HG02610 (cell line): ENCODE results near the gene MINDY4.
"Not testable (repeated sequence)": the region's sequence is repeated elsewhere in the genome, so short reads cannot be mapped to it uniquely, and the experiment has no call there.

Experiments
- ATAC-seq: cut with Tn5 transposase; IDR thresholded peaks from one replicate; pipeline ENCODE4 v1.9.1; 2021; ENCODE audit warnings: mild to moderate bottlenecking, moderate library complexity; ENCODE audit not compliant: unreplicated experiment

The MINDY4 gene

DNA sequence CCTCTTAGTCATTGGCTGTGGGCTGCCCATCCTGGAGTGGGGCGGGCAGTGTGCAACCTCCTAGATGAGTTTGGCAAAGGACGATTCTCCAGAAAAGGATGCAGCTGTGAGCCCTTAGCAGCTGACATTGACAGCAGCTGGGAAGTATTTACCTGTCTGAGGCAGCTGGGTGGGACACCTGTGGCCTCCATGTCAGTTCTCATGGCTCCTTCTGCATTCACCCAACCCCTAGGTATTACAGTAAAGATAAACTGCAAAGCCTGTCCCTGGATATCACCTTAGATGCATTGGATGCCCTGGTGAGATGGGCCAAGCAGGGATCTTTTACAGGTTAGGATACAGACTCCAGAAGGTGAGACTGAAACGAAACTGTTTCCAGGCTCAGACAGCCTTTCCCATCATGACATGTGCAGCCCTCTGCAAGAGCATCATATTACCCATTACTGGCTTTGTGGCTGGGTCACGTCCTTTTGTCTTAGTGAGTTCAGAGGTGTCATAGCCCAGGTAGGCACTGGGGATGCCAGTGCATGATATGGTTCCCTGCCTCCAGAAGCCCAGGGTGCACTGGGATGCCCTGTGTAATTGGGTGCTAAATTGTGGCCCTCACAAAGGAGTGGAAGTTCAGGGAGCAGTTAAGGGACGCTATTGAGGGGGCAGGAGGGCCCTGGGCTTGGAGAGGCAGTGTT, 28.9 kb downstream of the MINDY4 start:
- ATAC-seq: no peak

DNA sequence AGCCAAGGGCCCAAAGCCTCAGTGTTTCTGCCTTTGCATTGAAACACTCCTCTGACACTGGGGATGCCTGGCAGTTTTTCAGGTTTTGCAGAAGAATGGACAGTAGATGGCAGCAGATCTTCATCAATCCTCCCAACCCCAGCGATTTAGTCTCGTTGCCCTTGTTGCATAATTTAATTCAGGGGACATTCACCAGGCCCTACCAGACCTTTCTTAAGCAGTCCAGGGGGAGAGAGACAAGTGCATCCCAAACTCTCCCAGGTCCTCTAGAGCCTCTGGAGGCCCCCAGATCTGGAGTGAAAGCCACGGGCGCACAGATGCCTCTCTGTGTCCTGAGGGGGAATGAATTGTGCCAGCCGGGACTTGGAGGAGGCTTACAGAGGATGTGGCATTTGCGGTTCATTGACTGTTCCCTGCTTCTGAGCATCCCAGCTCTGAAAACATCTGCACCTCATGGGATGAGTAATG, 29.6 kb downstream of the MINDY4 start:
- ATAC-seq: peak; percentile 22

DNA sequence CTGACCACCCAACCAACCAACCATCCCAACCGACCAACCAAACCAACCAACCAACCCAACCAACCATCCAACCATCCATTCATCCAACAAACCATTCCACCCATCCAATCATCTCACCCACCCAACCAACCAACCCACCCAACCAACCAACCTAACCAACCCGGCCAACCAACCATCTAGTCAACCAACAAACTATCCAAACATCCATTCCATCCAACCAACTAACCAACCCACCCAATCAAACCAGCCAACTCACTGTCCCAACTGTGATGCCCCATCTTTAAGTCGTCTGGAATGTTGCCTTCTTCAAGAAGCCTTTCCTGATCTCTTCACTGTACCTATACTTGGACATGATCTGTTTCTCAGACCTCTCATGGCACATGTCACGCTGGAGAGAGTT, 31.6 kb downstream of the MINDY4 start:
- ATAC-seq: no peak

DNA sequence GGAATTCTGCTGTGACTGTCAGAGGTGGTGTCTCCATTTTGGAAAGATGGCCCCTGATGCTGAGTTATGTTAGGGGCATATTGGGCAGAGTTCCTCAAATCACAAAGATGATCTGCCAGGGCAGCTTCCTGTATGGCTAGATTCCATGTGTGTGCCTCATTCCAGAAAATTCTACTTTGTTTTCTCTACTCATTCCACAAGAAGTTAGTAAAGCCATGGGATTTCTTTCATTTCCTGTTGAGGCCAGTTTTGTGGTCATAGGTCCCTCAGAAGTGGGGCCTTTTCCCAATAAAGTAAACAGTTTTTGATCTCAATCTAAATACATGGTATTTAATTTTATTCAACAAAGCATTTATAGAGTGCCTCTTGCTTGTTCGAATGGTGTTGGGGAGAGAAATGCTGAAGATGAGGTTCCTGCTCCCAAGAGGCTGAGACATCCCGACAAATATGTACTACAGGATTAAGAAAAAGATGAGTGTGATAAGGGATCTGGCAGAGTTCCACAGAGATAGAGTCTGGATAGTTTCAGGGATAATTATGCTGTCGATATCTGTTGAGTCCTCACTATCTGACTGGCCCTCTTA, 33.0 kb downstream of the MINDY4 start:
- no peak for ATAC-seq

DNA sequence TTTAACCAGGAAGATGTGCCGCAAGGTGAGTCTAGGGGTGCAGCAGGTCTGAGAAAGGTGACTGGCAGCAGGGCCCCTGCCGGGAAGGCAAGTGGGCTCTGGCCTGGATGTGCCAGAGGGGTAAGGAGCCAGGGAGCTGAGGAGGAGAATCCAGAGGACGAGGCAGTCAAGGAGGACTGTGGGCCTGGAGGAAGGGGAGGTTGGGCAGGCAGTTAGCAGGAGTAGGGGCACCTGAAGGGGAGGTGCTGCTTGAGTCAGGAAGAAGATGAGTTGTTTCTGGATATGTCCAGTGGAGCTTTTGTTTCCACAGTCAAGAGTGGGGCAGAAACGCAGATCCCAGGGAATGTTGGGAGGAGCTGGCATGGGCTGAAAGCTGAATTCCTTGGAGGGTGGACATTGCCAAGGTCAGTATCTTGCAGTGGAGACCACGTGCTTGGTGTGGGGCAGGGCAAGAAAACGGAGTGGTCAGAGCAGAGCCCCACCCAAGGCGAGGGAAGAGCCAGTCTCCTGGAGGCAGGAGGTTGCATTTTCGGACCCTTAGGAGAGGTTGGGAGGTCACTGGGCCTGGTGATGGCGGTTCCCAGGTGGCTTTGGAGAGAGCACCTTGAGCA, 34.0 kb downstream of the MINDY4 start:
- ATAC-seq: no peak

DNA sequence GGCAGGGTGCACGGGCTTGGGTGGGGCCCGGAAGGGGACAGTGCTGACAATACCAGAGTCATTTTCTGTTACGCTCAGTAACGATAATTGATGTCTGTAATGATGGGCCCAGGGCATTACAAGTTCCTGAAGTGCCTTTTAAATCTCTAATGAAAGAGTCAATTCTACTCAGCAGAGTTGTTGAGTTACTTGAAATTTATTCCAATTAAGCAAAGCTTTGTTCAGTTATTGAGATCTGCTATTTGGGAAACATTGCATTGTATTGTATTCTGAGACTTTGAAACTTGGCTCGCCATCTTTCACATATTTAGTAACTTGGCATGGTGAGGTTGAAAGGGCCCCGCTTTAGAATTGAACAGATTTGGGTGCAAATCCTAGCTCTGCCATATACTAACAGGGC, 34.7 kb downstream of the MINDY4 start:
- no peak for ATAC-seq

DNA sequence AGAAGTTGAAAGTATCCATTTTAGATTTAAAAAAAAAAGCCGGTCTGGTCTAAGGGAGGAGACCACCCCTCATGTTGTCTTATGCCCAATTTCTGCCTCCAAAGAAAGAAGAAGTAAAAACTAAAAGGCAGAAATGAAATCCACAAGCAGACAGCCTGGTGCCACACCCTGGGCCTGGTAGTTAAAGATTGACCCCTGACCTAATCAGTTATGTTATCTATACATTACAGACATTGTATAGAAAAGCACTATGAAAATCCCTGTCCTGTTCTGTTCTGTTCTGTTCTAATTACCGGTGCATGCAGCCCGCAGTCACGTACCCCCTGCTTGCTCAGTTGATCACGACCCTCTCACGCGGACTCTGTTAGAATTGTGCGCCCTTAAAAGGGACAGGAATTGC, 36.3 kb downstream of the MINDY4 start:
- ATAC-seq: not testable (repeated sequence)

DNA sequence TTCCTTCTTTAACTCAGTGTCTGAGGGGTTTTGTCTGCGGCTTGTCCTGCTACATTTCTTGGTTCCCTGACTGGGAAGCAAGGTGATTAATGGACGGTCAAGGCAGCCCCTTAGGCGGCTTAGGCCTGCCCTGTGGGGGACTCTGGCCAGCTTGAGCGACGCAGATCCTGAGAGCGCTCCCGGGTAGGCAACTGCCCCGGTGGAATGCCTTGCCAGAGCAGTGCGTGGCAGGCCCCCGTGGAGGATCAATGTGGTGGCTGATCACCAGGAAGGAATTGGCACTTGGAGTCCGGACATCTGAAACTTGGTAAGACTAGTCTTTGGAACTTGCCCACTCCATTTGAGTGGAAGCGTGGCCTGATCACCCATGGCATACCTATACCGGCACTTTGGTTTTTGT, 36.7 kb downstream of the MINDY4 start:
- ATAC-seq: not testable (repeated sequence)

DNA sequence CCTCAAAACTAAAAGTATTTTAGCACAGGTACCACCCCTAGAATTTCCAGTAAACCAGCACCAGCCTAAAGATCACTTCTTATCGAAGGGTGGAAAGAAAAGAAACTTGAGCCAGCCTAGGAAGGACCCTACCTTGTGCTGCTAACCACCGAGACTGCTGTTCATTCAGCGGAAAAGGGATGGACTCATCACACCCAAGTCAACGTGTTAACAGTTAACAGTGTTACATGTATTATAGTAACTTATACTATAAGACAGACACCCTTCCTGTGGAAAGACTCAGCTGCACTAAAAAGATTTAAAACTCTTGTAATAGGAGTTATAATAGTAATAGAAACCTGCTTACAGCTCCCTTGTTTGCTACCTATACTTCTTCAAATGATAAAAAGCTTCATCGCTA, 39.8 kb downstream of the MINDY4 start:
- ATAC-seq: no peak

DNA sequence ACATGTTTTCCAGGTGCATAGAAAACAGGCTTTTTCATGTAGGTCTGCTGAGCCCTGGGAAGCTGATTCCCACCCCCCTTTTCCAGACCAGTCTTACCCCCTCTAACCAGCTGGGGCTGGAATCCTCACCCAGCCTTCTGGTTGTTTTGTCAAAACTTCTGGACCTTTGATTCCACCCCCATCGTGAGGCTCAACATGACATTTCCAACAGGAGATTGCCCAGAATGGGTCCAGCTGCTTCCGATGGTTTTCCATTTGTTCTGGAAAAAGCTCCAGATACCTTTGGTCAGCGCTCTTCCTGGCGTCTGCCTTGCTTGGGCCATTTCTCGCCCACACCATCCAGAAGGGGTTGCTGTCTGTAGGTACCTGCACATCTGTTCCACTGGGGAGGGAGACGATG, 41.5 kb downstream of the MINDY4 start:
- ATAC-seq: no peak

DNA sequence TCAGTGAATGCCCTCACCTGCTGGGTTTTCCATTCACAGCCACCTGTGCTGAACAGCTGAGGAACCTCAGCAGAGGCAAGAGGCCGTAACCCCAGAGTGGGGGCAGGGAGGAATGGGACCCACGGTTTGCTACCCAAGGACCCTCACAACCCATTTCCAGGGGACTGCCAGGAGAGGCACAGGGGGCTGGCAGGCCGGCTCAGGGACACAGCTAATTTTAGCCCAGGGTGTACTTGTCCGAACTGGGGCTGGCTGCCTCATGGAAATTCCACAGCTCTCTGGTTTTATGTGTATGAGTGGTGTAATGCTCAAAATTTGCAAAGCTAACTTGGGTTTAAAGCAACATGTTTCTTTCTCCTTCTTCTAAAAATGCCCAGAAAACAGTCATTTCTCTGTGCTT, 42.2 kb downstream of the MINDY4 start:
- ATAC-seq: no peak

DNA sequence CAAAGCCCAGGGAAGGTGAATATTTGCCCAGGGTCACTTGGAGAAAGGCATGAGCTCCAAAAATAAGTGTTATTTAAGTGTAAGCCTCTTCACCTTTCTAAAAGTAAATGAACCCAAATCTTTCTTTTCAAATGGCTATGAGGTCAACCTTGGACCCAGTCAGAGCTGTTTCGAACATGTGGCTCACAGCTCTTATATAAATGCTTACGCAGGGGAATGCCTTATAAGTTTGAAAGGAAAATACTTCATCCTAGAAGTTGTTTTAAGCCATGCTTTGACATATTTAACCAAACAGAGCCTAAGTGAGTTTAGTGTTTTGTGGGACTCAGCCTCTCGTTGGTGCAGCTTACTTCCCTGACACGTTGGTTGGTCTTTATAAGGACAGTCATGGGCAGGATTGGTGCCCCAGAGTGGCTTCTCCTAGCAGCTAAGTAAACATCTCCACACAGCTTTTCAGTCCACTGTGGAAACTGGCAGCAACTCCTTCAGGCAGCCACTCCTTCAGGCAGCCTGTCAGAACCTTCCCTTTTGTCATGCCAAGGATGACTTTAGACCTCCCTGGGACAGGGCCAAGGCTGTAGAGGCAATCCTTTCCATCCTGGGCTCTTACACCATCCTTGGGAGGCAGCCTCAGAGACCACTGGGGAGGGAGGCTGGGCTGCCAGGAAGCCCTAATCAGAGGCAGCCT, 43.6 kb downstream of the MINDY4 start:
- ATAC-seq: no peak

DNA sequence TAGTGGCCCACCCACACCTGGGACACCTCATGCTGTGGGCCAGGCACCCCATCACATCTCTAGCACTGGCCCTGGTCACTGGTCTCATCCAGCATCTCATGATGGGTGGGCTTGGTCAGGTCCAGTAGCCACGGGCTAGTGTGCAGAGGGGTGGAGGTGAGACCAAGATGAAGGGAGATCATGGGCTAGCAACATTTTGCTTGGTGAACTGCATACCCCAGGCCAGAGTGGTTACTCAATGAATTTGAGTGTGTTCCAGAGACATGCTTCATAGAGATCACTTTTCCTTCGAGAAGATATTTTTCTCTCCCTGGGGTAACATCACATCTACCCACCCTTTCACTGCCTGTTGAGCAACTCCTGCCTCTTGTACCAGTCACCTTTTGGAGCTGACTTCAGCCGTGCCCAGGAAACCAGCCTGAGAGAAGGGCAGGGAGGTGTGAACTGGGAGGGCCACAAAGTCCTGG, 44.2 kb downstream of the MINDY4 start:
- no peak for ATAC-seq

DNA sequence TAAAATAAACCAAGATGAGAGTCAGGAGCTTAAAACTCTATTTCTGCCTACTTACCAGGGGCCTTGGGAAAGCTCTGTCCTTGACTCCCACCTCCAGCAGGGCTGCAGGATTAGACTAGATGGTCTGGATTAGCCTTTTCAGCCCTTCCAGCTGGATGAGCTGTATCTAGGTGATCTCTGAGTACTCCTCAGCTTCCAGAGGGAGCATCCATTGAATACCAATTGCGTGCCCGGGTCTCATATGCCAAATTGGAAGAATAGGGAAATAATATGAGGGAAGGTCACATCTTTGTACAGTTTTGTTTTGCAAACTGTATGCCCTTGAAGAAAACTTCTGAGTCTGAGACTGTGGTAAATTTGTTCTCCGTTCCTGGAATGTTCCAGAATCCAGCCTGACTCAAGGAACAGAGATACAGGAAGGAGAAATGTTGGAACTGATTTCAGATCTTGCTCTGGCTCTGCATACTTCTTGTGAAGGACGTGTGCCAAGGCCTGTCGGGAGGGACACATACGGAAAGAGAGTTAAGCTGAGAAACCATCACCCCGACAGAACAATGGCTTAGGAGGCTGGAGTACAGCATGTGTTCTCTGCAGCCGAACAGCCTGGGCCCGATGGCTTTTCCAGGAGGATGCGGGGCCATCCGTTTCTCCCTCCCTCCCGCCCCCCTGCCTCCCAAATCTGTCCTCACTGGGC, 44.9 kb downstream of the MINDY4 start:
- no peak for ATAC-seq

DNA sequence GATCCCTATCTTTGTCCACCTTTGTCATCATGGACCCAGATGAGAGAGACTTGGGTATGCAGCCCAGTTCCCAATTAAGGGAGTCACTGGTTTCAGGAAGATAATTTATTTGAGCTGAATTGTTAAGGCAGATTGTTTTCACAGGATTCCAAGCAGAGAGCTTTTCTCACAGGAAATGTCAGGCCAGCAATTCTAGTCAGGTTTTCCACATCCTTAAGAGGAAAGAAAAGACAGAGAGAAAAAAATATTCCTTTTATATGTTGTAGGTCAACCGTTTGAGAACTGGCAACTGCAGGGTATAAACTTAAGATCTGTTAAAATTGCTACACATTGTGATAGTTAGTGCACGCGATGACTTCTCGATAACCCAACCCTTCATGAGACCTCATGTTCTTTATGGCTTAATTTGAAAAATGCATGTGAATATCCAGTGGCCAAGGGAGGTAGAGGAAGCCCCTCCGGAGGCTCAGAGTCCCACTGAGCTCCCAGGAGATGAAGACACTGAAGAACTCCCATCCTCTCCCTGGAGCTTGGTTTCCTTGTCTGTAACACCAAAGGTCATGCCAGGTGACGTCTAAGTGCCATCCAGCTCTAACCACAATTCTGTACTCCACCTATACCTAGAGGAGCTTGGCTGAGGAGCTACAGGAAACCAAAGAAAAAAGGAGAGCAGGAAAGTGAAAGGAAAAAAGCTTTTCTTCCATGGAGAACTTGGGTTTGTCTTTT, 45.6 kb downstream of the MINDY4 start:
- ATAC-seq: no peak

DNA sequence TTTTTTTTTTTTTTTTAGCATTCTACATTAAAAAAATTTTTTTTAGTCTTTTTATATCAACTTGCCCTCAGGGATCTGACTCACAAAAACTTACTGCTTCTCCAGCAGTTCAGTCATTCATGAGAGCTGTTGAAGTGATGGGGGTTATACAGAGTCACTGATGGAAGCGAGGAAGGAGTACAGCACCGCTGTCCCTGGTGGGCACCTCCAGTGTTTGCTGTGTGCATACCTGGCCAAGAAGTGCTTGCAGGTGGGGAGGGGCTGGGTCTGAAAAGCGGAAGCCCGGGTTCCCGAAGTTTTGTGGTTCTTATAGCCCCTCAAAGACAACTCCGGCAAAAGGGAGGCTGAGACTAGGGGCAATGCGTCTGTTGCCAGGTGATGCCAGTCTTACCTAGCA, 46.2 kb downstream of the MINDY4 start:
- no peak for ATAC-seq

DNA sequence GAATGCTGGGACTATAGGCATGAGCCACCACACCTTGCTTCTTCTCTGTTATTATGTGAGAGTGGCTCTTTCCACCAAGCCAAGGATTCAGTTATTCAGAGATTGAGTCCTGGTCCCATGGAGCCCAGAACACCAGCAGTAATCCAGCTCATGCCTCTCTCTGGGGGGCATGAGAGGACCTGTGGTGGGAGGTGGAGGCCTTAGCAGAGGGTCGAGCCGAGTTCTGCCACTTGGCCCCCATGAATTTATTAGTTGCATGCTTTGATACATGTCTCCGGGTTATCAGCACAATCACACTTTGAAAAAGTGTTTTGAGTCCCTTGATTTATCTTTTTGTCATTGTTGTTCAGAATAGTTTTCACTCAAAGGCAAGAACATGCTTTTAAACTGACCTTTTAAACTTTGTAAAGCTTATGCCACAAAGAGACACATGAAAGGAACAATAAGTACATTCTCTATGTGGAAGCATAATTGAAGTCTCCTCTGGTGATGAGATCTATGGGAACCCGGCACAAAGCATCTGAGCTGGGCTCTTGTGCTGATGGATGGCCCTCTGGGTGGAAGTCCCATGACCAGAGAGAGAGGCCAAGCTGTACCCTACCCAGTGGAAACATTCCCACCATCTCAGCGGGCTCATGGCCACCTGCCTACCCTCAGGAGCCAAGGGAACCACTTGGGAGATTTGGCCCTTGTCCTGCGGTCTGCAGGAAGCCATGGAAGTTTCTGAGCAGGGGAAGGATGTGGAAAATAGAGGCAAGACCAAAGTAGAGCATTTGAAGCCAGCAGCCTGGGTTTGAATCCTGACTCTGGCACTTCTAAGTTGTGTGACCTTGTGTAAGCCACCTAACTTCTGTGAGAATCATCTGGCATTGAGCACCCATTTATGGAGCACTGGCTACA, 53.9 kb downstream of the MINDY4 start:
- no peak for ATAC-seq

DNA sequence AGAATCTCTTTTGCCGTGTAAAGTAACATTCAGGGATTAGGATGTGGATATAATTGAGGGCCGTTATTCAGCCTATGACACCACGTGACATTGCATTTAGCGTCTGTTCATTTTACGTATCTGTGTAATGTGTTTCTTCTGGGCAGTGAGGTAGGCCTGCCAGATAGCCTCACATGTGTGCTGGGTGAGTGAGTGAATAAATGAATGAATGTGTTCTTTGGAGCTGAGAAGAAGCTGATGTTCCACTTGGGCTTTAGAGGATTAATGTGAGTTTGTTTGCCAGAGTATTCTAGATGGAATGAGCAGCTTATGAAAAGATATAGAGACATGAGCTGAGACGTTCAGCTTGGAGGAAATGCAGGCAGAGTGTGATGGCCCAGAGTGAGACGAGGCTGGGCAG, 55.0 kb downstream of the MINDY4 start:
- ATAC-seq: no peak

DNA sequence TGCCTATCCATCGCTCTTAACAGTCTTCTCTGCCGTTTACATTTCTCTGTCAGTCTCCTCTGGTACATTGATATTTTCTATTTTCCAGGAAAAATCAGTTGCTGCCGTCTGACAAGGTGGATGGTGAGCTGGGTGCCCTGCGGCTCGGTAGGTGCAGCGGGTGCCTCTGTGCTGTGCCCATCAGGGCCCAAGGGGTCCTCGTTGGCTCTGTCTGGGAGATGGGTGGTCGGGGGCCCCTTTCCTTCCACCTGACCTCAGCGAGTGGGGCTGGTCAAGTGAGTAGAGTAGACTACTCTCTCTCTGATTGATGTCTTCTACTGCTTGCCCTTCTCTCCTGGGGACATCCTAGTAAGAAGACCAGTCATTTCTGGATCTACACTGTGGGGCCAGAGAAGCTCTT, 57.4 kb downstream of the MINDY4 start:
- no peak for ATAC-seq

DNA sequence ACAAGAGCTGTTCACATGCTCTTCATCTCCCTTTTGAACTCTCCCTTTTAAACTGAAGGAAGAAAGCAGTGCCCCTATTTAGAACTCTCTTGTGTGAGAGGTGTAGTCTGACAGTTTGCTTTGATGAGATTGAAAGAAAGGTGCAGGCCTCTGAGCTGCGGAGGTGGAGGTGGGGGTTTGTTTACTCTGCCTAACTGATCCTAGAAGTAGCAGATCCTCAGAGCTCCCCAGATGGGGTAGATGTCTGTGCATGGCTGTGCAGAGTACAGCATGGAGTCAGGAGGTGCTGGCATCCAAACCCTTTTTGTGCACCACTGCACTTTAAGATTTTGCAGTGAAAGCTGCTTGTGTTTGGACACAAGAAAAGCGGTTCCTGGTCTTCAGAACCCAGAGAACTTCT, 58.3 kb downstream of the MINDY4 start:
- ATAC-seq: no peak
